SK-N-SH (cell line): ENCODE data around the gene TAOK2. TPM values are rescaled to one million over a fixed set of nuclear protein-coding genes. Genes with fewer than 3 reads are reported as not detected.

ENCODE experiments used
- CTCF ChIA-PET: fragments of 300-600, 350-600 bp; formaldehyde crosslinking; extraction: SDS; loops from one replicate; lab custom pipeline; 2021; lab: Yijun Ruan, JAX
- POLR2A ChIA-PET: fragments of 350-600 bp; sonication (Branson Sonifier 250); formaldehyde crosslinking; extraction: SDS; loops from one replicate; lab custom pipeline; 2020; ENCODE audit warnings: antibody characterized with exemption, inconsistent platforms; lab: Yijun Ruan, JAX
- DNase-seq: peaks from one replicate; pipeline ENCODE4 v3.0.0; 2012
- H2AFZ ChIP-seq: fragments of 200-600 bp; sonication (generic); 2 replicates; pipeline ENCODE4 v1.8.1; 2016; ENCODE audit warnings: antibody characterized with exemption, mild to moderate bottlenecking, low read depth
- H3F3A ChIP-seq: fragments of 200-600 bp; sonication (generic); replicated peaks from 2 replicates; pipeline ENCODE3; 2016; ENCODE audit warnings: antibody characterized with exemption, mild to moderate bottlenecking; ENCODE audit not compliant: insufficient read depth
- H3K27ac ChIP-seq, 2 experiments: fragments of 200-500 bp in 1 of 2; fragments of 200-600 bp in 1 of 2; sonication (Bioruptor generic) in 1 of 2; sonication (generic), shearing (Covaris generic) in 1 of 2; 2 replicates each; pipeline versions ENCODE4 v1.5.1 to v1.6.1; 2014 to 2016; ENCODE audit warnings: low read depth in 2 of 2, inconsistent platforms in 1 of 2, low read length in 1 of 2, mild to moderate bottlenecking in 1 of 2, mixed read lengths in 1 of 2
- H3K27me3 ChIP-seq: fragments of 200-600 bp; sonication (generic), shearing (Covaris generic); 2 replicates; pipeline ENCODE4 v1.6.1; 2016; ENCODE audit warnings: mixed run types; ENCODE audit not compliant: insufficient read depth
- H3K36me3 ChIP-seq, 2 experiments: fragments of 200-500 bp in 1 of 2; fragments of 200-600 bp in 1 of 2; sonication (Bioruptor generic) in 1 of 2; sonication (generic) in 1 of 2; replicated peaks in 1 of 2; 2 replicates each; pipeline versions ENCODE3 to v1.5.1; 2014 to 2016; ENCODE audit warnings: low read length in 1 of 2, mild to moderate bottlenecking in 1 of 2; ENCODE audit not compliant: insufficient read depth in 2 of 2, control insufficient read depth in 1 of 2
- H3K4me1 ChIP-seq, 2 experiments: fragments of 200-500 bp in 1 of 2; fragments of 200-600 bp in 1 of 2; sonication (Bioruptor generic) in 1 of 2; sonication (generic), shearing (Covaris generic) in 1 of 2; 2 replicates each; pipeline versions ENCODE4 v1.5.1 to v1.6.1; 2014 to 2016; ENCODE audit warnings: low read depth in 1 of 2, low read length in 1 of 2, mixed run types in 1 of 2; ENCODE audit not compliant: insufficient read depth in 2 of 2, control insufficient read depth in 1 of 2
- H3K4me2 ChIP-seq: fragments of 200-600 bp; sonication (generic), shearing (Covaris generic); 2 replicates; pipeline ENCODE4 v1.6.1; 2017; ENCODE audit warnings: mixed run types
- H3K4me3 ChIP-seq, 2 experiments: fragments of 200-500 bp in 1 of 2; fragments of 200-600 bp in 1 of 2; sonication (Bioruptor generic) in 1 of 2; sonication (generic), shearing (Covaris generic) in 1 of 2; 2 replicates each; pipeline versions ENCODE4 v1.5.1 to v1.8.1; 2014 to 2016; ENCODE audit warnings: low read depth in 2 of 2, inconsistent platforms in 1 of 2, low read length in 1 of 2, mild to moderate bottlenecking in 1 of 2, mixed read lengths in 1 of 2, moderate library complexity in 1 of 2
- H3K79me2 ChIP-seq: fragments of 200-600 bp; sonication (generic); 2 replicates; pipeline ENCODE4 v1.8.1; 2017; ENCODE audit warnings: mild to moderate bottlenecking; ENCODE audit not compliant: insufficient read depth
- H3K9ac ChIP-seq: fragments of 200-600 bp; sonication (generic); 2 replicates; pipeline ENCODE4 v1.6.1; 2017; ENCODE audit warnings: mixed run types
- H3K9me2 ChIP-seq: fragments of 200-600 bp; sonication (generic); 2 replicates; pipeline ENCODE4 v1.6.1; 2017; ENCODE audit warnings: mixed run types
- H3K9me3 ChIP-seq: fragments of 200-600 bp; sonication (generic); 2 replicates; pipeline ENCODE4 v1.6.1; 2017; ENCODE audit warnings: mixed run types, mild to moderate bottlenecking, moderate library complexity
- H4K20me1 ChIP-seq: fragments of 200-600 bp; sonication (generic); 2 replicates; pipeline ENCODE4 v1.6.1; 2017; ENCODE audit warnings: mild to moderate bottlenecking, mixed run types; ENCODE audit not compliant: insufficient read depth
- CHD2 ChIP-seq: fragments of 150-350 bp; IDR thresholded peaks from 2 replicates; pipeline ENCODE4 v1.6.1; 2018; ENCODE audit warnings: low read length; ENCODE audit not compliant: partially characterized antibody
- CTCF ChIP-seq: fragments of 200-600 bp; sonication (generic); IDR thresholded peaks from 2 replicates; pipeline ENCODE4 v1.6.1; 2017; ENCODE audit warnings: antibody characterized with exemption, mild to moderate bottlenecking, moderate library complexity
- ELF1 ChIP-seq: IDR thresholded peaks from 2 replicates; pipeline ENCODE4 v1.4.0; 2012
- EP300 ChIP-seq, 2 experiments: IDR thresholded peaks; 2 replicates each; pipeline versions ENCODE4 v1.4.0 to v1.6.1; 2012; ENCODE audit warnings: borderline replicate concordance in 1 of 2, low read depth in 1 of 2, low read length in 1 of 2
- GATA2 ChIP-seq: sonication (generic); formaldehyde crosslinking; IDR thresholded peaks from 2 replicates; pipeline ENCODE4 v1.5.0; 2020; ENCODE audit warnings: mild to moderate bottlenecking, missing genetic modification reagents
- IRF3 ChIP-seq: fragments of 150-350 bp; IDR thresholded peaks from 2 replicates; pipeline ENCODE4 v1.6.1; 2016; ENCODE audit warnings: mild to moderate bottlenecking, low read depth, low read length
- MXI1 ChIP-seq: IDR thresholded peaks from 2 replicates; pipeline ENCODE4 v1.6.1; 2012; ENCODE audit warnings: mild to moderate bottlenecking, low read depth, low read length, improper control_type of control experiment
- NFIC ChIP-seq: IDR thresholded peaks from 2 replicates; pipeline ENCODE4 v1.4.0; 2012; ENCODE audit warnings: borderline replicate concordance
- SMC3 ChIP-seq: IDR thresholded peaks from 2 replicates; pipeline ENCODE4 v1.6.1; 2012; ENCODE audit warnings: low read depth, low read length, improper control_type of control experiment
- USF1 ChIP-seq: IDR thresholded peaks from 2 replicates; pipeline ENCODE4 v1.4.0; 2012; ENCODE audit warnings: low read depth, borderline replicate concordance
- WGBS: methylation state at CpG from one replicate; pipeline ENCODE4 v1.1.6; 2017; ENCODE audit warnings: low lambda C conversion rate; 5-methylcytosine and 5-hydroxymethylcytosine counted together
- polyA plus RNA-seq, 3 experiments: library from polyadenylated mRNA; depleted of rRNA; stranded (reverse); fragments of >200 nt; gene quantifications; 2 replicates each; pipeline ENCODE4 v1.2.3, GENCODE V29; 2012

Gene TAOK2
- polyA plus RNA-seq, 1 of the 3 experiments (the other 2 are of a cell fraction), result 21.9 TPM

GRCh38 chr16:29978081-29978480, 4.4 kb downstream of the TAOK2 start:
- no peak overlapping the region for H3K4me2 ChIP-seq
- H3K4me1 ChIP-seq, result peaks cover 20 to 24% of the 10 kb centered on the region in 2 experiments; a peak in 3 of 4 replicates
- H3K9me2 ChIP-seq, result no peaks in the 10 kb centered on the region
- 95% methylated on average over 4 of the region's 9 CpGs for WGBS
- no peak for DNase-seq
- H3K36me3 ChIP-seq, result peaks cover 23 to 58% of the 10 kb centered on the region in 2 experiments
- no peak overlapping the region for H3K27ac ChIP-seq
- H3K9ac ChIP-seq, result no peak overlapping the region
- ChIA-PET POLR2A (no interaction called here), CTCF (interaction anchor here (0.8 to 8.2 kb wide), 3 partner anchors 9 to 54 kb away, joined by 3 to 41 read pairs (median 13); no protein-coding TSS in a partner anchor)
- peaks cover 46% of the 10 kb centered on the region for H3K79me2 ChIP-seq
- no peak overlapping the region for H2AFZ ChIP-seq
- no peaks in the 10 kb centered on the region for H3K9me3 ChIP-seq
- peaks cover 38% of the 10 kb centered on the region for H4K20me1 ChIP-seq
- TF ChIP-seq MXI1, result no peak
- TF ChIP-seq, all 33 proteins: peak for 0
- Histone ChIP-seq H3F3A (no peaks in the 10 kb centered on the region), H3K27me3 (no peaks in the 10 kb centered on the region), H3K4me3 (no peak overlapping the region)

GRCh38 chr16:29978564-29979270, 5.0 kb downstream of the TAOK2 start:
- no peaks in the 10 kb centered on the region for H3F3A ChIP-seq
- no peak overlapping the region for H3K27ac ChIP-seq
- no peak overlapping the region for H3K9ac ChIP-seq
- H2AFZ ChIP-seq, result no peak overlapping the region
- H3K4me2 ChIP-seq, result no peak overlapping the region
- CTCF ChIA-PET, result interaction anchor here (0.6 to 8.2 kb wide), 5 partner anchors 8 to 130 kb away, joined by 3 to 41 read pairs (median 4); no protein-coding TSS in a partner anchor
- H3K36me3 ChIP-seq, result peaks cover 29 to 65% of the 10 kb centered on the region in 2 experiments
- 100% methylated on average over 7 of the region's 9 CpGs for WGBS
- TF ChIP-seq IRF3 (no peak), USF1 (no peak), GATA2 (CRISPR knock-in tag) (no peak), EP300 (IDR thresholded peaks at IDR 0.05; ENCODE audit: borderline replicate concordance in 1 of 2, low read depth in 1 of 2, low read length in 1 of 2) (no peak), CHD2 (no peak), NFIC (no peak), CTCF (no peak), SMC3 (no peak), ELF1 (no peak)
- H3K9me2 ChIP-seq, result no peaks in the 10 kb centered on the region
- peaks cover 38% of the 10 kb centered on the region for H4K20me1 ChIP-seq
- H3K27me3 ChIP-seq, result no peaks in the 10 kb centered on the region
- peaks cover 46% of the 10 kb centered on the region for H3K79me2 ChIP-seq
- POLR2A ChIA-PET, result no interaction called here
- H3K4me1 ChIP-seq, result peaks cover 20 to 23% of the 10 kb centered on the region in 2 experiments; a peak in 3 of 4 replicates
- no peak overlapping the region for H3K4me3 ChIP-seq
- H3K9me3 ChIP-seq, result no peaks in the 10 kb centered on the region
- peak; percentile 4 for DNase-seq
